Neutrophil (primary cell): ENCODE data around the gene LRMDA.

ENCODE experiments used
- H3K27ac ChIP-seq: fragments of 200-600 bp; sonication (generic); 2 replicates; pipeline ENCODE4 v1.5.1; 2016; ENCODE audit warnings: mild to moderate bottlenecking, moderate library complexity
- H3K27me3 ChIP-seq: fragments of 200-600 bp; sonication (generic); 2 replicates; pipeline ENCODE4 v1.6.0; 2016; ENCODE audit warnings: mild to moderate bottlenecking
- H3K36me3 ChIP-seq: fragments of 200-600 bp; sonication (generic); 2 replicates; pipeline ENCODE4 v1.5.1; 2017
- H3K4me1 ChIP-seq, 2 experiments: fragments of 200-600 bp in 1 of 2; sonication (generic) in 1 of 2; 1 replicate in 1 of 2; 2 replicates in 1 of 2; pipeline versions ENCODE4 v1.5.1 to v1.6.1; 2013 to 2016; ENCODE audit warnings: low read depth in 1 of 2, low read length in 1 of 2, mild to moderate bottlenecking in 1 of 2, moderate library complexity in 1 of 2; ENCODE audit not compliant: control insufficient read depth in 1 of 2, insufficient read depth in 1 of 2
- H3K4me3 ChIP-seq, 2 experiments: fragments of 200-600 bp in 1 of 2; sonication (generic) in 1 of 2; 1 replicate in 1 of 2; 2 replicates in 1 of 2; pipeline ENCODE4 v1.5.1; 2013 to 2016; ENCODE audit warnings: low read depth in 1 of 2, low read length in 1 of 2, mild to moderate bottlenecking in 1 of 2, moderate library complexity in 1 of 2
- H3K9me3 ChIP-seq: fragments of 200-600 bp; sonication (generic); 2 replicates; pipeline ENCODE4 v1.5.1; 2016
- TF ChIP-seq, protein P1 (sequence below): fragments of 200-600 bp; sonication (generic); IDR thresholded peaks from 2 replicates; pipeline ENCODE4 v1.5.1; 2016; ENCODE audit warnings: antibody characterized with exemption

Gene LRMDA

DNA sequence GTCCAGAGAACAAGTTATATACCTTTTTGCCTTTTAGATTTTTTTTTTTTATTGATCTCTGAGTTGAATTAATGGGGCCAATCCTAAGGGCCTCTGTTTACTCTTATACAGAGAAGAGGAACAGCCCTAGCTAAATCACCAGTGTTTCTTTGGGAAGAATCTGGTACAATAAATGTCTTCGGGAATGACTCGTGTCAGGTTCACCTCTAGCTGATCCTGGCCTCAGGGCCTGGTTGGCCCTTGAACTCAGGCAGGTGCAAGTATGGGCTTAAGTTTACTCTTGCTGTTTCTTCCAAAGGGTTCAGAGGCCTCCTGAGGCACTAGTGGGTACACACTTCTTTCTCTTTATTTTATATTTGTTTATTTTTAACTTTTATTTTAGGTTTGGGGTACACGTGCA lies 71.0 kb downstream of the LRMDA start:
- no peaks in the 10 kb centered on the region for H3K9me3 ChIP-seq
- H3K36me3 ChIP-seq = no peaks in the 10 kb centered on the region
- no peak overlapping the region for H3K27ac ChIP-seq
- H3K27me3 ChIP-seq = no peaks in the 10 kb centered on the region
- TF ChIP-seq, protein P1, sequence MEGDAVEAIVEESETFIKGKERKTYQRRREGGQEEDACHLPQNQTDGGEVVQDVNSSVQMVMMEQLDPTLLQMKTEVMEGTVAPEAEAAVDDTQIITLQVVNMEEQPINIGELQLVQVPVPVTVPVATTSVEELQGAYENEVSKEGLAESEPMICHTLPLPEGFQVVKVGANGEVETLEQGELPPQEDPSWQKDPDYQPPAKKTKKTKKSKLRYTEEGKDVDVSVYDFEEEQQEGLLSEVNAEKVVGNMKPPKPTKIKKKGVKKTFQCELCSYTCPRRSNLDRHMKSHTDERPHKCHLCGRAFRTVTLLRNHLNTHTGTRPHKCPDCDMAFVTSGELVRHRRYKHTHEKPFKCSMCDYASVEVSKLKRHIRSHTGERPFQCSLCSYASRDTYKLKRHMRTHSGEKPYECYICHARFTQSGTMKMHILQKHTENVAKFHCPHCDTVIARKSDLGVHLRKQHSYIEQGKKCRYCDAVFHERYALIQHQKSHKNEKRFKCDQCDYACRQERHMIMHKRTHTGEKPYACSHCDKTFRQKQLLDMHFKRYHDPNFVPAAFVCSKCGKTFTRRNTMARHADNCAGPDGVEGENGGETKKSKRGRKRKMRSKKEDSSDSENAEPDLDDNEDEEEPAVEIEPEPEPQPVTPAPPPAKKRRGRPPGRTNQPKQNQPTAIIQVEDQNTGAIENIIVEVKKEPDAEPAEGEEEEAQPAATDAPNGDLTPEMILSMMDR = no peak
- H3K4me3 ChIP-seq = no peak overlapping the region
- peaks cover 33 to 39% of the 10 kb centered on the region in 2 experiments for H3K4me1 ChIP-seq

GRCh38 chr10:75502838-75503237 lies 71.4 kb downstream of the LRMDA start:
- Histone ChIP-seq H3K4me3 (no peak overlapping the region), H3K4me1 (peaks cover 33 to 39% of the 10 kb centered on the region in 2 experiments), H3K9me3 (no peaks in the 10 kb centered on the region), H3K27me3 (no peaks in the 10 kb centered on the region), H3K27ac (no peak overlapping the region), H3K36me3 (no peaks in the 10 kb centered on the region)
- TF ChIP-seq, protein P1 = no peak

DNA sequence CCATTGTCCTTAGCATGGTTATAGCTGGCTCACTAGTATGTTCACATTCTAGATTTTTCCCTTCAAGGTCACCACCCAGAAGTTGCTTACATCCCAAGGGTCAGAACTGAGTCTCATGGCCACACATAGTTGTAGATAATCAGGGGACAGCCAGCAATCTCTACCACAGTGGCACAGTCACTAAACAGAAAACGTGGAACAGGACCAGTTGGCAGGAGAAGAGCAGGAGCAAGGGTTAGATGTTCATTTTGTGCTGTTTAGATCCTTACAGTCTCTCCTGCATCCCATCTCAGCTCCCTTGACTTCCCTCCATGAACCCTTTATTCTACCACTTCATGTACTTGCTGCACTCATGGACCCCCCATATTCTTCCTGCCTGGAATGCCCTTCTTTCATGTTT lies 73.9 kb downstream of the LRMDA start:
- Histone ChIP-seq H3K9me3 (no peaks in the 10 kb centered on the region), H3K4me1 (peaks cover 22 to 27% of the 10 kb centered on the region in 2 experiments), H3K27ac (no peak overlapping the region), H3K36me3 (no peaks in the 10 kb centered on the region), H3K4me3 (no peak overlapping the region), H3K27me3 (no peaks in the 10 kb centered on the region)
- TF ChIP-seq, protein P1 = no peak

GRCh38 chr10:75505840-75506506 lies 74.5 kb downstream of the LRMDA start:
- Histone ChIP-seq H3K36me3 (no peaks in the 10 kb centered on the region), H3K27ac (peak overlapping the region; percentile 14), H3K4me1 (peaks cover 23 to 33% of the 10 kb centered on the region in 2 experiments), H3K9me3 (no peaks in the 10 kb centered on the region), H3K4me3 (no peak overlapping the region), H3K27me3 (no peaks in the 10 kb centered on the region)
- TF ChIP-seq, protein P1 = no peak

GRCh38 chr10:75506930-75507329 lies 75.5 kb downstream of the LRMDA start:
- Histone ChIP-seq H3K27ac (no peak overlapping the region), H3K4me1 (peaks cover 24 to 40% of the 10 kb centered on the region in 2 experiments), H3K27me3 (no peaks in the 10 kb centered on the region), H3K36me3 (no peaks in the 10 kb centered on the region), H3K4me3 (no peak overlapping the region), H3K9me3 (no peaks in the 10 kb centered on the region)
- TF ChIP-seq, protein P1 = no peak
